ENCODE data around the gene NCBP1.

DNA sequence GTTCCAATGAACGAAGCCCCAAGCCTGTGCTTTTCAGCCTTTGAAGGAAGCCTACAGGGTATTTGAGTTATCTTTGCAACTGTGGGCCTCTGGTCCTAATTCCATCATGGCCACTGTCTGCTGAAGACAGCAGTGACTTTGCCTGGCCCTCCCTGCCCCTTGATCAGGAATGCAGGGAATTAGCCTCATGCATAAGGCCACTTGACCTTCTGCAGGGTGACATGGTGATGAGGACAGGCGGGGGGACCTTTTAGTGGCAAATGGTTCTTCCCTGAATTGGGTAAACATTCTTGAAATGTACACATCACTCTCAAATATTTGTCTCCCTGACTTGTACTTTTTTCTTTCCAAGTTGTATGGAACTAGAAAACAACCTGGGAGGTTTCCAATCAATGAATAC lies 88.7 kb downstream of the NCBP1 start:
- TF ChIP-seq YY1 (IDR thresholded peaks at IDR 0.05; ENCODE audit: insufficient read depth, insufficient read length), result no peak
- no peak for TF ChIP-seq SUZ12 (IDR thresholded peaks at IDR 0.05; ENCODE audit: extremely low read depth, insufficient read depth, insufficient read length)
- TF ChIP-seq ZNF274 (IDR thresholded peaks at IDR 0.05; ENCODE audit: low read depth, low read length), result no peak

All from NT2/D1 (cell line).